ENCODE data around the gene ZNF419.

ZNF419 gene

GRCh38 chr19:57537953-57538547 lies 50.5 kb downstream of the ZNF419 start:
- no peak for DNase-seq (ENCODE audit: low spot score)
